ENCODE results near the gene CUBN.

GRCh38 chr10:17001961-17002749 lies 127.5 kb downstream of the CUBN start:
- TF ChIP-seq, protein P1, sequence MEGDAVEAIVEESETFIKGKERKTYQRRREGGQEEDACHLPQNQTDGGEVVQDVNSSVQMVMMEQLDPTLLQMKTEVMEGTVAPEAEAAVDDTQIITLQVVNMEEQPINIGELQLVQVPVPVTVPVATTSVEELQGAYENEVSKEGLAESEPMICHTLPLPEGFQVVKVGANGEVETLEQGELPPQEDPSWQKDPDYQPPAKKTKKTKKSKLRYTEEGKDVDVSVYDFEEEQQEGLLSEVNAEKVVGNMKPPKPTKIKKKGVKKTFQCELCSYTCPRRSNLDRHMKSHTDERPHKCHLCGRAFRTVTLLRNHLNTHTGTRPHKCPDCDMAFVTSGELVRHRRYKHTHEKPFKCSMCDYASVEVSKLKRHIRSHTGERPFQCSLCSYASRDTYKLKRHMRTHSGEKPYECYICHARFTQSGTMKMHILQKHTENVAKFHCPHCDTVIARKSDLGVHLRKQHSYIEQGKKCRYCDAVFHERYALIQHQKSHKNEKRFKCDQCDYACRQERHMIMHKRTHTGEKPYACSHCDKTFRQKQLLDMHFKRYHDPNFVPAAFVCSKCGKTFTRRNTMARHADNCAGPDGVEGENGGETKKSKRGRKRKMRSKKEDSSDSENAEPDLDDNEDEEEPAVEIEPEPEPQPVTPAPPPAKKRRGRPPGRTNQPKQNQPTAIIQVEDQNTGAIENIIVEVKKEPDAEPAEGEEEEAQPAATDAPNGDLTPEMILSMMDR (IDR thresholded peaks at IDR 0.05) = no peak
- TF ChIP-seq POLR2A (IDR thresholded peaks at IDR 0.05) = no peak
